ENCODE data around the gene LRP1B. TPM values are rescaled to one million over a fixed set of nuclear protein-coding genes. Genes with fewer than 3 reads are reported as not detected.

LRP1B gene
- total RNA-seq, 2 donors from 2014 or later, result 0.52 to 3.0 TPM

- DNase-seq, result no peak
- Histone ChIP-seq H3K27ac (no peak overlapping the region), H3K36me3 (replicated peaks in 1 of 2; ENCODE audit: insufficient read depth in 1 of 2, low read depth in 2 of 2) (no peaks in the 10 kb centered on the region), H3K27me3 (no peaks in the 10 kb centered on the region), H3K4me3 (no peak overlapping the region), H3K4me1 (no peaks in the 10 kb centered on the region), H3K9me3 (no peaks in the 10 kb centered on the region)
- intact Hi-C loops (cut with DNase I), result no loop called here
- ATAC-seq, result no peak
- no peak for TF ChIP-seq POLR2A (IDR thresholded peaks at IDR 0.05)
- TF ChIP-seq CTCF (IDR thresholded peaks at IDR 0.05), result no peak
- WGBS, 2 donors, result 62 to 68% methylated on average over 7 of the region's 7 CpGs
Observed at GRCh38 chr2:140539242-140539875, 1591.5 kb downstream of the LRP1B start.

- 53% methylated on average over 2 of the region's 2 CpGs for WGBS, 2 donors
- Histone ChIP-seq H3K36me3 (replicated peaks in 1 of 2; ENCODE audit: insufficient read depth in 1 of 2, low read depth in 2 of 2) (no peaks in the 10 kb centered on the region), H3K4me3 (no peak overlapping the region), H3K4me1 (no peaks in the 10 kb centered on the region), H3K27ac (no peak overlapping the region), H3K9me3 (no peaks in the 10 kb centered on the region), H3K27me3 (no peaks in the 10 kb centered on the region)
- ATAC-seq (no peak), DNase-seq (no peak)
- intact Hi-C loops (cut with DNase I), result no loop called here
- TF ChIP-seq POLR2A (IDR thresholded peaks at IDR 0.05), result no peak
- no peak for TF ChIP-seq CTCF (IDR thresholded peaks at IDR 0.05)
Observed at GRCh38 chr2:140529706-140530105, 1601.1 kb downstream of the LRP1B start.

- Histone ChIP-seq H3K9me3 (no peaks in the 10 kb centered on the region), H3K27ac (no peak overlapping the region), H3K36me3 (replicated peaks in 1 of 2; ENCODE audit: insufficient read depth in 1 of 2, low read depth in 2 of 2) (no peaks in the 10 kb centered on the region), H3K4me3 (no peak overlapping the region), H3K27me3 (no peaks in the 10 kb centered on the region), H3K4me1 (no peaks in the 10 kb centered on the region)
- intact Hi-C loops (cut with DNase I), result no loop called here
- 58% methylated on average over 2 of the region's 2 CpGs for WGBS, 2 donors
- TF ChIP-seq CTCF (IDR thresholded peaks at IDR 0.05), result no peak
- no peak for TF ChIP-seq POLR2A (IDR thresholded peaks at IDR 0.05)
- no peak for DNase-seq
- no peak for ATAC-seq
Observed at GRCh38 chr2:140528982-140529381, 1601.8 kb downstream of the LRP1B start.

- TF ChIP-seq CTCF (IDR thresholded peaks at IDR 0.05), result no peak
- no peak for TF ChIP-seq POLR2A (IDR thresholded peaks at IDR 0.05)
- Histone ChIP-seq H3K4me1 (no peaks in the 10 kb centered on the region), H3K27me3 (no peaks in the 10 kb centered on the region), H3K36me3 (replicated peaks in 1 of 2; ENCODE audit: insufficient read depth in 1 of 2, low read depth in 2 of 2) (no peaks in the 10 kb centered on the region), H3K9me3 (no peaks in the 10 kb centered on the region), H3K27ac (no peak overlapping the region), H3K4me3 (no peak overlapping the region)
- ATAC-seq (no peak), DNase-seq (no peak)
- intact Hi-C loops (cut with DNase I), result no loop called here
Observed at GRCh38 chr2:140526575-140526974, 1604.2 kb downstream of the LRP1B start.

- ATAC-seq (no peak), DNase-seq (no peak)
- Histone ChIP-seq H3K4me1 (no peaks in the 10 kb centered on the region), H3K36me3 (replicated peaks in 1 of 2; ENCODE audit: insufficient read depth in 1 of 2, low read depth in 2 of 2) (no peaks in the 10 kb centered on the region), H3K27me3 (no peaks in the 10 kb centered on the region), H3K4me3 (no peak overlapping the region), H3K9me3 (no peaks in the 10 kb centered on the region), H3K27ac (no peak overlapping the region)
- 63 to 68% methylated on average over 3 of the region's 3 CpGs for WGBS, 2 donors
- TF ChIP-seq POLR2A (IDR thresholded peaks at IDR 0.05) (no peak), CTCF (IDR thresholded peaks at IDR 0.05) (no peak)
- intact Hi-C loops (cut with DNase I), result no loop called here
Observed at GRCh38 chr2:140512106-140512505, 1618.7 kb downstream of the LRP1B start.
